Liver (tissue), 9 donors: ENCODE results near the gene HSPA2. TPM values are rescaled to one million over a fixed set of nuclear protein-coding genes. Genes with fewer than 3 reads are reported as not detected.

Source experiments
- DNase-seq: peaks from one replicate; pipeline ENCODE4 v3.0.0-alpha.2; 2017; ENCODE audit warnings: low spot score
- H3K27ac ChIP-seq, 2 donors: one replicate each; pipeline ENCODE4 v1.7.0; 2013; ENCODE audit warnings: inconsistent platforms in 2 of 2, low read length in 2 of 2, control low read depth in 1 of 2, low read depth in 1 of 2, mild to moderate bottlenecking in 1 of 2
- H3K27me3 ChIP-seq, 4 donors: one replicate each; pipeline versions ENCODE4 v1.6.1 to v1.7.0; 2013; ENCODE audit warnings: low read length in 3 of 4, inconsistent platforms in 1 of 4, mild to moderate bottlenecking in 1 of 4, moderate library complexity in 1 of 4; ENCODE audit not compliant: control insufficient read depth in 4 of 4, insufficient read depth in 4 of 4
- H3K36me3 ChIP-seq, 4 donors: one replicate each; pipeline versions ENCODE4 v1.6.1 to v1.7.0; 2013; ENCODE audit warnings: low read length in 3 of 4, mild to moderate bottlenecking in 3 of 4, low read depth in 1 of 4, moderate library complexity in 1 of 4; ENCODE audit not compliant: control insufficient read depth in 4 of 4, insufficient read depth in 3 of 4
- H3K4me1 ChIP-seq, 4 donors: one replicate each; pipeline versions ENCODE4 v1.6.1 to v1.7.0; 2013; ENCODE audit warnings: low read length in 3 of 4, mild to moderate bottlenecking in 3 of 4, moderate library complexity in 1 of 4; ENCODE audit not compliant: control insufficient read depth in 4 of 4, insufficient read depth in 4 of 4
- H3K4me3 ChIP-seq, 3 donors: one replicate each; pipeline versions ENCODE4 v1.6.1 to v1.7.0; 2013; ENCODE audit warnings: low read length in 3 of 3, control low read depth in 1 of 3, low read depth in 1 of 3, mild to moderate bottlenecking in 1 of 3
- H3K9ac ChIP-seq, 2 donors: one replicate each; pipeline ENCODE4 v1.7.0; 2013; ENCODE audit warnings: low read length in 2 of 2, mild to moderate bottlenecking in 2 of 2, moderate library complexity in 2 of 2, control low read depth in 1 of 2, low read depth in 1 of 2
- H3K9me3 ChIP-seq, 4 donors: one replicate each; pipeline versions ENCODE4 v1.6.1 to v1.7.0; 2013; ENCODE audit warnings: low read length in 3 of 4; ENCODE audit not compliant: control insufficient read depth in 4 of 4
- ATF3 ChIP-seq: IDR thresholded peaks from 2 replicates; pipeline ENCODE4 v1.6.1; 2016; ENCODE audit warnings: antibody characterized with exemption
- CTCF ChIP-seq: fragments of 150-350 bp; IDR thresholded peaks from 2 replicates; pipeline ENCODE4 v1.5.1; 2017; ENCODE audit warnings: improper control_type of control experiment, low read depth, low read length; ENCODE audit not compliant: missing input control
- EGR1 ChIP-seq, 2 donors: IDR thresholded peaks; 2 replicates each; pipeline ENCODE4 v1.6.1; 2016 to 2018; ENCODE audit warnings: antibody characterized with exemption in 2 of 2, low read depth in 2 of 2
- FOXA1 ChIP-seq: IDR thresholded peaks from 2 replicates; pipeline ENCODE4 v1.6.1; 2016; ENCODE audit warnings: antibody characterized with exemption
- FOXA2 ChIP-seq: IDR thresholded peaks from 2 replicates; pipeline ENCODE4 v1.6.1; 2016; ENCODE audit warnings: antibody characterized with exemption
- GABPA ChIP-seq, 2 donors: IDR thresholded peaks in 1 of 2; conservative IDR thresholded peaks in 1 of 2; 2 replicates each; pipeline ENCODE4 v1.6.1; 2016; ENCODE audit warnings: antibody characterized with exemption in 2 of 2, mild to moderate bottlenecking in 1 of 2, moderate library complexity in 1 of 2
- HNF4A ChIP-seq, 2 donors: conservative IDR thresholded peaks; 2 replicates each; pipeline ENCODE4 v1.6.1; 2016; ENCODE audit warnings: antibody characterized with exemption in 2 of 2, mild to moderate bottlenecking in 2 of 2
- HNF4G ChIP-seq: IDR thresholded peaks from 2 replicates; pipeline ENCODE4 v1.6.1; 2016; ENCODE audit warnings: antibody characterized with exemption
- JUND ChIP-seq, 2 donors: IDR thresholded peaks; 2 replicates each; pipeline ENCODE4 v1.6.1; 2016; ENCODE audit warnings: antibody characterized with exemption in 2 of 2
- MAX ChIP-seq: IDR thresholded peaks from 2 replicates; pipeline ENCODE4 v1.6.1; 2016; ENCODE audit warnings: antibody characterized with exemption
- REST ChIP-seq: IDR thresholded peaks from 2 replicates; pipeline ENCODE4 v1.6.1; 2016; ENCODE audit warnings: antibody characterized with exemption, mild to moderate bottlenecking
- RXRA ChIP-seq, 2 donors: IDR thresholded peaks; 2 replicates each; pipeline ENCODE4 v1.6.1; 2017 to 2018; ENCODE audit warnings: antibody characterized with exemption in 2 of 2, mild to moderate bottlenecking in 1 of 2
- SP1 ChIP-seq: IDR thresholded peaks from 2 replicates; pipeline ENCODE4 v1.6.1; 2018; ENCODE audit warnings: antibody characterized with exemption, mild to moderate bottlenecking
- TAF1 ChIP-seq: conservative IDR thresholded peaks from 2 replicates; pipeline ENCODE4 v1.6.1; 2016; ENCODE audit warnings: antibody characterized with exemption, mild to moderate bottlenecking
- YY1 ChIP-seq: IDR thresholded peaks from 2 replicates; pipeline ENCODE4 v1.6.1; 2016; ENCODE audit warnings: antibody characterized with exemption, mild to moderate bottlenecking
- ZBTB33 ChIP-seq: IDR thresholded peaks from 2 replicates; pipeline ENCODE4 v1.6.1; 2016; ENCODE audit warnings: antibody characterized with exemption
- WGBS: extraction: QIAGEN DNeasy Blood & Tissue Kit; methylation state at CpG from one replicate; pipeline ENCODE4 v1.1.7; 2013; 5-methylcytosine and 5-hydroxymethylcytosine counted together
- polyA plus RNA-seq, 2 donors: library from polyadenylated mRNA; stranded (reverse) in 1 of 2; unstranded in 1 of 2; fragments of 200-250 nt in 1 of 2; fragments of >200 nt in 1 of 2; fragmentation: Nextera tagmentation in 1 of 2; extraction: Ambion mirVana in 1 of 2; gene quantifications; one replicate each; pipeline versions ENCODE4 v1.2.1 to v1.2.3, GENCODE V29; 2013 to 2015
- total RNA-seq, 2 donors: library from RNA; depleted of rRNA; stranded (reverse); fragments of >200 nt; gene quantifications; one replicate each; pipeline ENCODE4 v1.2.3, GENCODE V29; 2014
- donor health status: healthy.
- donor health status: healthy.
- donor health status: healthy.
- donor health status: healthy.
- donor health status: healthy.

HSPA2 gene
- total and polyA plus RNA-seq, 4 donors = 1.2 to 5.6 (median 4.1) TPM

GRCh38 chr14:64544607-64545312 lies 4.2 kb downstream of the HSPA2 start:
- WGBS = 75% methylated on average over 5 of the region's 5 CpGs
- Histone ChIP-seq H3K27ac (no peak overlapping the region), H3K4me3 (no peak overlapping the region), H3K9me3 (peaks cover 0 to 11% (median 3%) of the 10 kb centered on the region in 4 donors), H3K27me3 (peaks cover 0 to 4% (median under 1%) of the 10 kb centered on the region in 4 donors), H3K9ac (no peak overlapping the region), H3K36me3 (no peaks in the 10 kb centered on the region), H3K4me1 (peaks cover 0 to 14% (median 3%) of the 10 kb centered on the region in 4 donors)
- no peak for DNase-seq
- TF ChIP-seq HNF4A (conservative IDR thresholded peaks at IDR 0.05) = no peak
- TF ChIP-seq EGR1 (IDR thresholded peaks at IDR 0.05; ENCODE audit: low read depth in 2 of 2) = no peak
- no peak for TF ChIP-seq ATF3
- TF ChIP-seq MAX = no peak

- H3K9me3 ChIP-seq = no peaks in the 10 kb centered on the region
- no peak overlapping the region for H3K9ac ChIP-seq
- no peak for DNase-seq
- no peak for TF ChIP-seq HNF4G
- no peak for TF ChIP-seq FOXA2
- no peak for TF ChIP-seq EGR1 (IDR thresholded peaks at IDR 0.05; ENCODE audit: low read depth in 2 of 2)
- no peak for TF ChIP-seq REST
- no peak for TF ChIP-seq ATF3
- TF ChIP-seq TAF1 = no peak
- no peak for TF ChIP-seq YY1
- TF ChIP-seq GABPA (IDR thresholded peaks at IDR 0.05 in 1 of 2, conservative IDR thresholded peaks at IDR 0.05 in 1 of 2) = no peak
- no peak for TF ChIP-seq SP1
- no peak for TF ChIP-seq ZBTB33
- TF ChIP-seq CTCF = no peak
- no peak for TF ChIP-seq FOXA1
- no peak for TF ChIP-seq MAX
- TF ChIP-seq HNF4A (conservative IDR thresholded peaks at IDR 0.05) = no peak
- TF ChIP-seq RXRA (IDR thresholded peaks at IDR 0.05) = no peak
- no peak for TF ChIP-seq JUND (IDR thresholded peaks at IDR 0.05)
- peaks cover 0 to 9% (median 2%) of the 10 kb centered on the region in 4 donors for H3K27me3 ChIP-seq
- no peaks in the 10 kb centered on the region for H3K36me3 ChIP-seq
- 91% methylated on average over 1 of the region's 1 CpG for WGBS
- peaks cover 0 to 8% (median 5%) of the 10 kb centered on the region in 4 donors for H3K4me1 ChIP-seq
- H3K27ac ChIP-seq = no peak overlapping the region
- H3K4me3 ChIP-seq = no peak overlapping the region
Observed at GRCh38 chr14:64549016-64549415, 8.5 kb downstream of the HSPA2 start.
